ENCODE measurements around the gene PCBP2.
A peak's percentile ranks its signal among the peaks of the same experiment; 100 is the strongest.

PCBP2 gene

GRCh38 chr12:53495903-53496751 is 44.2 kb downstream of the PCBP2 start:
- DNase-seq = no peak

GRCh38 chr12:53496752-53497032 is 44.8 kb downstream of the PCBP2 start:
- DNase-seq = no peak

- DNase-seq = no peak
These were observed 45.6 kb downstream of the PCBP2 start for GRCh38 chr12:53497461-53497860.

GRCh38 chr12:53498235-53498630 is 46.3 kb downstream of the PCBP2 start:
- no peak for DNase-seq

- DNase-seq = no peak
These were observed 47.6 kb downstream of the PCBP2 start, which contains the start of gene MAP3K12 for GRCh38 chr12:53499266-53500141. MAP3K12 (minus strand) TSS chr12:53499458; CDS start chr12:53487391, 12,067 bp downstream.

GRCh38 chr12:53500142-53500775 is 48.4 kb downstream of the PCBP2 start:
- DNase-seq = no peak

GRCh38 chr12:53500776-53501614 is 49.1 kb downstream of the PCBP2 start, which contains the start of gene TARBP2:
TARBP2 (plus strand) TSS chr12:53501283; CDS start chr12:53501409, 126 bp downstream.
- peak; percentile 95 for DNase-seq

GRCh38 chr12:53501615-53502181 is 49.8 kb downstream of the PCBP2 start:
- DNase-seq = no peak

GRCh38 chr12:53502331-53502730 is 50.4 kb downstream of the PCBP2 start:
- no peak for DNase-seq

- DNase-seq = no peak
These were observed 51.3 kb downstream of the PCBP2 start for GRCh38 chr12:53502983-53503728.

- DNase-seq = no peak
These were observed 52.4 kb downstream of the PCBP2 start for GRCh38 chr12:53504004-53504920.

GRCh38 chr12:53505086-53505485 is 53.2 kb downstream of the PCBP2 start:
- DNase-seq = no peak

GRCh38 chr12:53505555-53506449 is 53.9 kb downstream of the PCBP2 start:
- no peak for DNase-seq

- DNase-seq = no peak
These were observed 54.5 kb downstream of the PCBP2 start for GRCh38 chr12:53506450-53506785.

- DNase-seq = no peak
These were observed 55.1 kb downstream of the PCBP2 start, which contains the start of gene NPFF for GRCh38 chr12:53506881-53507602. NPFF (minus strand) TSS chr12:53507484; CDS start chr12:53507474, 10 bp downstream.

- no peak for DNase-seq
These were observed 55.6 kb downstream of the PCBP2 start for GRCh38 chr12:53507603-53507885.

- DNase-seq = peak; percentile 70
These were observed 56.8 kb downstream of the PCBP2 start for GRCh38 chr12:53508534-53509170.

- DNase-seq = no peak
These were observed 58.4 kb downstream of the PCBP2 start for GRCh38 chr12:53510181-53510812.
